Measurements from ENCODE around the gene RBBP8NL. TPM values are rescaled to one million over a fixed set of nuclear protein-coding genes. Genes with fewer than 3 reads are reported as not detected.

The RBBP8NL gene
- total RNA-seq, 2 experiments from 2014 or later = not detected

DNA sequence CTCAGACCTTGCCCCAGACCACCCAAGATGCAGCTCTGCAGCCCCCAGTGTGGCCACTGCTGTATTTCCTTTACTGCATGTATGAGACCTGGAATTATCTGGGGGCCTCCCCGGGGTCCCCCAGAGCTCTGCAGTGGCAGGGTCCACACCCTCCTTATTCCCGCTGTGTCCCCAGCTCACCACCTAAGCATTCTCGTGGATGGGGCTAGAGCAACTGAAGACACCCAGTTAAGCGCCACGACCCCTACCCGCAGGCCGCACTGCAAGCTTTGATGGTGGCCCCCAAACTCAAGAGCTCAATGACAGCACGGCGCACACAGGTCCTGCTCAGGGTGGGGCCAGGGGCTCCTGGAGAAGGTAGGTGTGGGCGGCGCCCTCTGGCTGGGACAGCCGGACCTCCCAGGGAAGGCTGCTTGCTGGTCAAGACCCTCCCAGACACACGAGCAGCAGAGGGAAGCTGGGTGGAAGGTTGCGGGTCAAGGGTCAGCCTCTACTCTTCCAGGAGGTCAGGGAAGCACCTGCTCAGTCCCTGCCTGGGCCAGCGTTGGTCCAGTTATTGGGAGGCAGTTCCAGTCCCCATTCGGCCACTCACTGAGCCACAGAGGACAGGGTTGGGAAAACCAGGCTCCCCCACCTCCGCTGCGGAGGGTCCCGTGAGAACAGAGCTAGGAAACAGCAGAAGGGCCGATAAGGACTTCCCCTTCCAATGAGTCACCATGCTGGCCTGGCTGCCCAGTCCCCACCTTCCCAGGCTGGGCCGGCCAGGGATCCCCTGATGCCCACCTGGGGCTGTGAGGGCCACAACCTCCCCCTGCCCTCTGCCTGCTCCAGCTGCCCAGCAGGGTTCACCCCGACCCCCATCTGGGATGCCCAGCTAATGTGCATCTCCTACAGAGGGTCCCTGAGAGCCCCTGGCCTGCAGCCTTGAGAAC, 63.2 kb downstream of the RBBP8NL start:
- H3K4me3 Mint-ChIP-seq = no peak overlapping the region
- intact Hi-C loops (cut with DNase I, micrococcal nuclease) = no loop called here
- H3K4me1 Mint-ChIP-seq = no peaks in the 10 kb centered on the region
- no peaks in the 10 kb centered on the region for H3K9me3 Mint-ChIP-seq (ENCODE audit: low read depth)
- no peaks in the 10 kb centered on the region for H3K36me3 Mint-ChIP-seq (ENCODE audit: low read depth)
- ATAC-seq = no peak
- no peak overlapping the region for H3K27ac Mint-ChIP-seq
- DNase-seq = no peak
- CTCF ChIA-PET = interaction anchor here (0.6 to 1.3 kb wide), 4 partner anchors 13 to 46 kb away, joined by 3 to 8 read pairs (median 4); no protein-coding TSS in a partner anchor
- peaks cover 14% of the 10 kb centered on the region for H3K27me3 Mint-ChIP-seq
- POLR2A ChIA-PET = interaction anchor here (0.5 to 0.6 kb wide), 2 partner anchors 14 to 16 kb away, joined by 3 read pairs; no protein-coding TSS in a partner anchor

DNA sequence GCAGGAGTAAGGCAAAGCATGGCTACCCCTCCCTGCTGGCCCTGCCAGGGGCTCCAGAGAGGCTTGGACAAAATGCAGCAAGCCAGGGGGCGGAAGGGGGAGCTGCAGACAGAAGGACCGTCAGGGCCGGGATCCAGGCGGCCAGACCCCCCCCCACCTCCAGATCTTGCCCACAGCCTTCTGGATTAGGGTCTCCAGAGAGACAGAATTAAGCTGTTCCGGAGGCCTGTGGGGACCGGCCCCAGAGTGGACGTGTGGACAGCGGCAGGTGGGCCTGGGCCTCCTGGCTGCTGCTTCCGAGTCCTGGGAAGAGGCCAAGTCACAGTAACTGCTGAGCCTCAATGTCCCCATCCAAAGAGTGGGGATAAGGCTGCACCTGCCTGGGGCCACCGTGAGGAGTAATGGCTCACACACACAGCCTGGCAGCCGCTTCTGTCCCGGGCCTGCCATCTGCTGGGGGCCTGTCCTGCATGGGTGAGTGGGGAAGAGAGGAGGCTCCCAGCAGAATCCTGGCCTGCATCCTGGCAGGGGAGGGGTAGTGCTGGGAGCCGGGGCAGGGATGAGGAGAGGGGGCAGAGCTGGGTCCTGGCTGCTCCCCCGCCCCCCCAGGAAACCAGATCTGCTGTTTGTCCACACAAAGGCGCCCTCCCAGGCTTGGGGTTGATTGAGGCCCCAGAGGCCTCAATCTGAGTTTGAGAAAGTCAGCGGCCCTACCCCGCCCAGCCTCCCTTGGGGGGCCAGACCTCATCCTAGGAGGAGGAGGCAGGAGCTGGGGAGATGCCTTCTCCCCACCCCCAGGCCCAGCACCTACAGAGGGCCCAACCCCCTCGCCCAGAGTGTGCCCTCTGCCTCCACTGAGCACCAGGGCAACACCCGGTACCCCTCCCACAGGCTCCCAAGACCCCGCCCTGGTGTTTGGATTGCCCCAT, 64.1 kb downstream of the RBBP8NL start:
- CTCF ChIA-PET = interaction anchor here (0.6 kb wide), 1 partner anchor 12 kb away, joined by 3 read pairs; no protein-coding TSS in a partner anchor
- no peak overlapping the region for H3K4me3 Mint-ChIP-seq
- ATAC-seq (no peak), DNase-seq (no peak)
- no peaks in the 10 kb centered on the region for H3K4me1 Mint-ChIP-seq
- intact Hi-C loops (cut with DNase I, micrococcal nuclease) = no loop called here
- H3K27ac Mint-ChIP-seq = no peak overlapping the region
- peaks cover 11% of the 10 kb centered on the region for H3K27me3 Mint-ChIP-seq
- no peaks in the 10 kb centered on the region for H3K9me3 Mint-ChIP-seq (ENCODE audit: low read depth)
- POLR2A ChIA-PET = no interaction called here
- H3K36me3 Mint-ChIP-seq (ENCODE audit: low read depth) = no peaks in the 10 kb centered on the region

GRCh38 chr20:62362590-62362940, 64.8 kb downstream of the RBBP8NL start:
- POLR2A ChIA-PET = no interaction called here

DNA sequence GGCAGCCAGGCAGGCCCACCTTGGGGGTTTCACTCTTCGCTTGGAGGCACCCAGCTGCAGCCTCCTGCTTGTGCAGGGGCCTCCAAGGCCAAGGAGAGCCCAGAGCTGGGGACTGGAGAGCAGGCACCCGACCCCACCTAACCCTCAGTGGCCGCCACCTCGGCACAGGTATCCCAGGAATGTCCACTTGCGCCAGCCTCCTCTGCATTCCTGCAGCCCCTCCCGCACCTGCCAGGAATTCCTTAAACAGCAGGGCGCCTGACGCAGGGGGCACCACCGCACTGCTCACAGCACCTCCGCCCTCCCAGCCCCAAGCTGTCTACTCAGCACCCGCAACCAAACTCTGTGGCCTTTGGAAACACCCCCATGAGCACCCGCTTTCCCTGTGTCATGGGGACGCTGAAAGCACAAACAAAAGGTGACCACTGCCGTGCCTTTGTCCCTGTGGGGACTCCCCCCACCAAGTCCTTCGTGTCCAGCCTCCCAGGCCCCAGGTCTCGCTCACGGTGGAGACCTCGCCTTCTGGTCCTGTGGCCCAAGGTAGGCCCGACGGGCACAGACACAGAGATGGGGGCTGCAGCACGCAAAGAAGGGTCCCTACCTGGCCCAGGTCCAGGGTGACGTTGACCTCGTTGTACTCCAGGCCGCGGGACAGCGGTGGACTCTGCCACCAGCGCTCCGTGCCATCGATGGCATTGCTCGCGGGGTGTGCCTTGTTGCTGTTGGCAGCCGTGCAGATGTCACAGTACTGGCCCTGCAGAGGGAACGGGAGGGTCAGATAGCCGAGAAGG, 65.3 kb downstream of the RBBP8NL start:
- ChIA-PET CTCF (no interaction called here), POLR2A (no interaction called here)
- no peaks in the 10 kb centered on the region for H3K4me1 Mint-ChIP-seq
- H3K4me3 Mint-ChIP-seq = no peak overlapping the region
- no peaks in the 10 kb centered on the region for H3K9me3 Mint-ChIP-seq (ENCODE audit: low read depth)
- no peaks in the 10 kb centered on the region for H3K36me3 Mint-ChIP-seq (ENCODE audit: low read depth)
- DNase-seq (no peak), ATAC-seq (no peak)
- H3K27me3 Mint-ChIP-seq = peaks cover 10% of the 10 kb centered on the region
- intact Hi-C loops (cut with DNase I, micrococcal nuclease) = no loop called here
- H3K27ac Mint-ChIP-seq = no peak overlapping the region

More at GRCh38 chr20:62362590-62362940, 64.8 kb downstream of the RBBP8NL start:
- Mint-ChIP-seq H3K4me1 (no peaks in the 10 kb centered on the region), H3K9me3 (ENCODE audit: low read depth) (no peaks in the 10 kb centered on the region), H3K27me3 (peaks cover 10% of the 10 kb centered on the region), H3K27ac (no peak overlapping the region), H3K36me3 (ENCODE audit: low read depth) (no peaks in the 10 kb centered on the region), H3K4me3 (no peak overlapping the region)
- CTCF ChIA-PET = no interaction called here
- DNase-seq (no peak), ATAC-seq (no peak)
- intact Hi-C loops (cut with DNase I, micrococcal nuclease) = no loop called here

GRCh38 chr20:62360854-62361798, 66.2 kb downstream of the RBBP8NL start:
- intact Hi-C loops (cut with DNase I, micrococcal nuclease) = no loop called here
- Mint-ChIP-seq H3K4me1 (no peaks in the 10 kb centered on the region), H3K4me3 (no peak overlapping the region), H3K36me3 (ENCODE audit: low read depth) (no peaks in the 10 kb centered on the region), H3K9me3 (ENCODE audit: low read depth) (no peaks in the 10 kb centered on the region), H3K27me3 (peaks cover 12% of the 10 kb centered on the region), H3K27ac (no peak overlapping the region)
- ChIA-PET POLR2A (no interaction called here), CTCF (no interaction called here)
- DNase-seq (no peak), ATAC-seq (no peak)

Other genes with a start within 250 kb of the RBBP8NL start
- 10 to 100 TPM; 38.0 to 44.9 TPM for gene MTG2, start 244.5 kb downstream of the RBBP8NL start, total RNA-seq
- not detected for gene HRH3, start 207.3 kb downstream of the RBBP8NL start, total RNA-seq
- gene OSBPL2, start 189.0 kb downstream of the RBBP8NL start, total RNA-seq = 10 to 100 TPM; 19.2 to 23.0 TPM
- 100 to 1,000 TPM in 1 of 2 experiments, 10 to 100 TPM in 1; 92.8 to 103 TPM for gene ADRM1, start 124.5 kb downstream of the RBBP8NL start, total RNA-seq
- 1 to 10 TPM in 1 of 2 experiments, under 1 TPM in 1; 0.72 to 1.0 TPM for gene LAMA5, start 60.2 kb downstream of the RBBP8NL start, total RNA-seq
- 1,000 to 10,000 TPM; 1,051 to 2,439 TPM for gene RPS21, start 40.4 kb downstream of the RBBP8NL start, total RNA-seq
- gene CABLES2, start 20.3 kb downstream of the RBBP8NL start, total RNA-seq = 1 to 10 TPM; 6.4 to 7.6 TPM
- not detected for gene GATA5, start 48.5 kb upstream of the RBBP8NL start, total RNA-seq
- 10 to 100 TPM; 40.5 to 43.4 TPM for gene SLCO4A1, start 215.0 kb upstream of the RBBP8NL start, total RNA-seq